Suppressor macrophage treated with lipopolysaccharide for 1 hour (primary cell): ENCODE results near the gene BTBD9.
A peak's percentile ranks its signal among the peaks of the same experiment; 100 is the strongest.
"Not testable (repeated sequence)": the region's sequence is repeated elsewhere in the genome, so short reads cannot be mapped to it uniquely, and the experiment has no call there.

Experiments
- DNase-seq, 3 donors: peaks; one replicate each; pipeline ENCODE4 v3.0.0-alpha.2; 2020 to 2022

Gene BTBD9

DNA sequence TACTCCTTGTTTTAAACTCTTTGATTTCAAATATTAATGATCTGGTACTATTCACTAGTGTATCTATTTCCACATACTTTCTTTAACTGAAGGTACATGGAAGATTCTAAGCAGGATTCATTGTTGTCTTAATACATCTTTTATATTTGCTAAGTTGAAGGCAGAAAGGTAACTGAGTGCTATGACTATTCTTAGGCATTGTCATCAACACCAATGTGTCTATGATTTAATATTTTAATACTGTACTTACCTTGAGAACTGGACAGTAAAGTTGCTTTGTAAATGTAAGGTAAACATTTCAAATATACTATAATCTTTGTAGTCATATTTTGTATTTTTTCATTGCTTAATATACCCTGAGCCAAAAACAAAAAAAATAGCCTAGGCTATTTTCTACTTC lies 8.9 kb upstream of the BTBD9 start:
- no peak for DNase-seq

DNA sequence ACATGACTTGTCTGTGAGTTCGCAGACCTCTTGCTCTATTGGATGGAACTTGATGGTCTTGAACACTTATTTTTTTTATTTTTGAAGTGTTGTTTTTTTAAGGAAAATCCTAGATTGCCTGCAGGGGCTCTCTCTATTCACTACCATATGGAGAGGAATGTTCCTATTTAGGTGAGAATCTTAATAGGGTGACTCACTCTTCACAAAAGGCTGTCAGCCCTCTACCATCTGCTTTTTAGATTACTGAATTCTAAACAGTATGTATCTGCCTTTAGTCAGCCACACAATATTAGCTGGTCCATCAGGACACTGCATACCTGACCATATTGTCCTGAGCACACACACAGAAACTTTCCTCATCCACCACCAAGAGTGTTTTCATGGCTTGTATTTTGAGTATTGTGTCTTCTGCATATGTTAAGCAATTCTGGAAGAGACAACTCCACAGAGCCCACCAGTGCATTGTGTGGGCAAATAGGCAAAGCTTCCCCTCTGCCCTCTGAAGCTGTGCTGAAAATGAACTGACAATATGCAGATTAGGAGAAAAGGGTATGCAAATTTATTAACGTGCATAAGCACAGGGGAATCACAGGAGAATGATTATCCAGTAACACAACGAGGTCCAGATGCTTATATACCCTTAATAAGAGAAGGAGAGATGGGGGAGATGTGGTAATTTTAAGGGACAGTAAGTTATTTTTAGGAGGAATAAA lies 6.6 kb upstream of the BTBD9 start:
- DNase-seq: no peak

GRCh38 chr6:38644951-38645350 lies 5.2 kb upstream of the BTBD9 start:
- no peak for DNase-seq

- DNase-seq: peak in 1 of 3 donors; percentile 5
Observed at GRCh38 chr6:38640216-38640909, 634 bp upstream of the BTBD9 start.

DNA sequence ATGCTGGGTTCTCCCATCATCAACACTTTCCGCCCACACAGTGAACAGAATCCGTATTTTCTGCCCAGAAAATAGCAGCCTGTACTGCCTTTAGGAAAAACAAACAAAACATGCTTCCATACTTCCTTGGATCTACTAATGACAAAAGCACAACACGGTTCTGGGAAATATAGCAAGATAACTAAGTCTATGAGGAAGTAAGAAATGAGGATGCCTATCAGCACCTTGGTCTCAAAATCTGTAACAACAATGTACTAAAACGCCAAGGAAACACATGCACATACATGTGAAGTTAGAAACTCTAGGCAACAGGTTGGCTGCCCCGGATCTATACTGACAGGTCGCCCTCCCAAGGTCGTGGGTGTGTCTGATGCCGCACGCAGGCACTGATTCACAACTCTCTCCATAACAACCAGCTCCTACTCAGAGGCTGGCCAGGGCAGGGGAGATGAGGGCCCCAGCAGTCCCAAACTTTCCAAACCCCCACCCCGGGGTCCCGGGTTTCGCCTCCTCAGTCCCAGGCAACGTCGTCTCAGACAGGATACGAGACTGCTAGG lies 710 bp downstream of the BTBD9 start:
- DNase-seq: peak; percentile 35 to 46 (median 39)

GRCh38 chr6:38637756-38638155 lies 2.0 kb downstream of the BTBD9 start:
- no peak for DNase-seq

DNA sequence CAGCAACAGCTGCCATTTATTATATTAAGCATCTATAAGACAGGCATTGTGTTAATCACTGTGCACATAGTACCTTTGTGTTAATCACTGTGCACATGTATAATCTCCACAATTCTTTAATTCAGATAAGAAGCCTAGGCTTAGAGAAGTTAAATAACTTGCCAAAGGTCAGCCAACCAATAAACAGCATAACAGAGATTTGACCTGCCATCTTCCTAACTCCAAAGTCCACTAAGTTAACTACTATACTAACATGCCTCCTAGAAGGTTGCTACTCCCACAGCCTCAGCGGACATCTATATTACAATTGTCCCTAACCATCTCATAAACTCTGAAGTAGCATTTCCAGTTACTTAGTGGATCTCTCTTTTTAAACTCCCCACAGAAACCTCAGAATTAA lies 3.7 kb downstream of the BTBD9 start:
- no peak for DNase-seq

DNA sequence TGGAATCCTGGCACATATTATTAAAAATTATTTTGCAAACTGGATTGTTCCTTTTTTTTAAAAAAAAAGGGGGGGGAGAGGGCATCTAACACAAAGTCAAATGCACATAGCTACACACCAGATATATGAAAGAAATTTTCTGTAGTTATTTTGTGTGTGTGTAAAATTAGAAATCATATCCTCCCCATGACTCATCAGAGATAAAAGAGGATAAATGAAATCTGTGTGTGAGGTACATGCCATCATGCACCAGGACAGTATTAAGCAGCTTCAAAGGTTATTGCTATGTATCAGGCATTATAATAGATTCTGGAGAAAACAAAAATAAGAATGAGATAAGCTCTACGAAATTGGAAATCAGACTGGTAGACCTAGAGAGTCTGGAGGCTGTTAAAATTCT lies 5.2 kb downstream of the BTBD9 start:
- DNase-seq: no peak

GRCh38 chr6:38632490-38632889 lies 7.2 kb downstream of the BTBD9 start:
- no peak for DNase-seq

GRCh38 chr6:38631186-38631783 lies 8.4 kb downstream of the BTBD9 start:
- no peak for DNase-seq

DNA sequence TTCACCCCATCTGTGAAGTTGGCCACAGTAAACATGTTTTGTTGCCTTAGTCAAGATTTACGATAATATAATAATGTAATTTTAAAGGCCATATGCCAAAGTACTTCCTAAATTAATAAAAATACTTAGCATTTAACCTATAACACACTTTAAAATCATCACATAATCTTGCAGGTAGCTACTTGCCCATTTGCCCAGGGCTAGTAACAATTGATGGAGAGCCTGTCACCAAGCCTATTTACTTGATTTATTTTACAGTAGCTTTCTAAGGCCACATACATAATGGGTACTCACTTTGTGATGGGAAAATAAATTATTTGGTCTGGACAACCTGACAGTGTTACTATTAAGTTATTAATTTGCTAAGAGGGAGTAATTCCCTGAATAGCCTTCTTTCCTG lies 14.5 kb downstream of the BTBD9 start:
- no peak for DNase-seq

- not testable (repeated sequence) for DNase-seq
Observed at GRCh38 chr6:38619342-38619741, 20.4 kb downstream of the BTBD9 start.

DNA sequence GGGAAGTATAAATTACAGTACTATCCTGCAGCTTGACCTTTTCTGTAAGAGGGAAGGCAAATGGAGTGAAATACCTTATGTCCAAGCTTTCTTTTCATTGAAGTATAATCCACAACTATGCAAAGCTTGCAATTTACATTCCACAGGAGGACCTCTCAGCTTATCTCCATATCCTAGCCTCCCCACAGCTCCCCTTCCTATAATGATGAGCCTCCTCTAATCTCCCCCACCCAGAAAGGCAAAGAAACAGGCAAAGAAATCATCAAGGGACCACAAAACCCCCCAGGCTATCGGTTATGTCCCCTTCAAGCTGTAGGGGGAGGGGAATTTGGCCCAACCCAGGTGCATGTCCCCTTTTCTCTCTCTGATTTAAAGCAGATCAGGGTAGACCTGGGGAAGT lies 21.4 kb downstream of the BTBD9 start:
- DNase-seq: not testable (repeated sequence)

DNA sequence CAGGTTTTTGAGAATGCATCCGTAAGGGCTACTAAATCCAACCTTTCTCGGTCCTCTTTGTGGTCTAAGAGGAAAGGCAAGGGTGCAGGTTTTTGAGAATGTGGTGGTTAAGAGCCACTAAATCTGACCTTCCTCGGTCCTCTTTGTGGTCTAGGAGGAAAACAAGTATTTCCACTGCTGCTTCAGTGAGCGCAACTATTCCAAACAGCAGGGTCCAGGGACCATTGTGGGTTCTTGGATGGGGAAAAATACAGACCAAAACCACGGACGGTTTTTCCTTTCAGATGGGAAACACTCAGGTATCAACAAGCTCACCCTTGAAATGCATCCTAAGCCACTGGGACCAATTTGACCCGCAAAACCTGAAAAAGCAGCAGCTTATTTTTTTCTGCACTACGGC lies 21.9 kb downstream of the BTBD9 start:
- no peak for DNase-seq

DNA sequence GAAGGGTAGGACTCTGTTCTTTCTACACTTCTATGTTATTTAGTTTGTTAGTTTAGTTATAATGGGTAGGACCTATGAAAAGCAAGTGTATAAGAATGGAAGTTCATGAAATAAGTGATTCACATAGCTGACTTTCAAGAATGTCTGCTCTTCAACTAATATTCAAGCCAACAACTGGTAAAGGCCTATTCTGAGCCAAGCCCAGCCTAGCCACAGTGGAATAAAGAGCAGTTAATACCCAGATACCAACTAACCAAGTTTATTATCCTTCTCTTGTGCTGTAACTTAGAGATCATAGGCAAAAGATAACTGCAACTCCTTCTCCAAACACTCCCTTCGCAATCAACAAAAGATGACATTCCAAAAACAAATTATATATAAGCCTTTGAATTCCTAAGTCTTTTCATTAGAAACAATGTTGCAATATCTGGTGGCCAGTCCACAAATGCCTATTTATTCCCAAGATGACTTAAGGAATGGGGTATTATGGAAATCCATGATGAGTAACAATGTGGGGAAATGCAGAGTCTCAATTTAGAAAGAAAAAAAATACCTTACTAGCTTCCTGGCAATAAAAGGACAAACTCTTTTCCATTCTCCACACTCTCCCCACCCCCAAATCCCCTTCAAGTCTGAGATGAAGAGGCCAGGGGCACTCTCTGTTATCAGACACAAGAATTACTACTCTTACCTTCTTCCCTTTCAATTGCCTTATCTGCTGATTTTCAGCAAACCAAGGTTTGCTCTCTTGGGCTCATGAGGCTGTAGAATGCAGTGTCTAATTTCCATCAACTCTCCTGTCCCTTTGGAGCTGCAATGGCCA lies 27.4 kb downstream of the BTBD9 start:
- no peak for DNase-seq

GRCh38 chr6:38610050-38610625 lies 29.6 kb downstream of the BTBD9 start:
- DNase-seq: no peak

DNA sequence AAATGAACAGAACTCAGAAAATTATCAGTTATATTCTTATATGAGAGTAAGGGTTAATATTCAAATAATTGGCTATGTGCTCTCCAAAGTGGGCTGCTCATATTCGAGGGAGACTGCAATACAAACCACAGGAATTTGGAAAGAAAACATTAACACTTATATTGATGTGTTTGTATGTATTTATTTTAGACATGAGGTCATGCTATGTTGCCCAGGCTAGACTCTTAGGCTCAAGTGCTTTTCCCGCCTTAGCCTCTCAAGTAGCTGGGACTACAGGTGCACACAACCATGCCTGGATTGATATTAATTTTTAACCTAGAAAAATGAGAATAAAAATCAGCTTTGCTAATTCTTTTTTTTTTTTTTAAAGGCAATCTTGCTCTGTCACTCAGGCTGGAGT lies 35.0 kb downstream of the BTBD9 start:
- no peak for DNase-seq

DNA sequence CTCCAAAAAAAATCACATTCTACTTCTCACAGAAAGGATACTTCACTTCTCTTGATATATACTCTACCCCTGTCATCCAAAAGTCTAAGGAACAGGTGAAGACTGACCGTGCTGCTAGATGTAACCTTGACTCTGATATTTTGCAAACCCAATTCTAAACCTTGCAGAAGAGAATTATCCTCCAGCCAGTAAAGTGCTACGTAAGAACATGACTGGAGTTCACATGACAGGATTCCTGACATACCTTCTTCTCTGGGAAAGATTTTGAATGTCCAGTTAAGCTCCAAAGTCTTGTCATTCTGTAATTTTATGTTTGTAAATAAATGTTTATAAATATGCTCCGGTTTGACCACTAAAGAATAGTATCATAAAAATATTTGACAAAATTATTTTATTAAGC lies 35.8 kb downstream of the BTBD9 start:
- DNase-seq: no peak

DNA sequence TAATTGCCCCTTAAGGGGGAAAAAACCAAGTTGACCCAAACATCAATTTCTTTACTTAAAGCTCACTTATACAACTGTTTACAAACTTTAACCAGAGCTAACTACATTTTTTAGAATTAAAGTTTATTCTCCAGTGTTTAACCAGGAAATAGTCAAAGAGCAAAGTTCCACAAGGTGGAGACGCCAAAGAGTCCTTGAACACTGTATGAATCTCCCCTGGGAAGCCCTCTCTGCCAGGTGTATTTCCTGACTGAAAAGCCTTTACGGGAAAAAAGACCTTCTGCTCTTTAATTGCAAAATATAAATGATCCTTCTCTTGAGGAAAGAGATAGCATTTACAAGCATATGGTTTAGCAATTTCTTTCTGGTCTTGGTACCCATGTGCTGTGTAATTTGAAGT lies 36.2 kb downstream of the BTBD9 start:
- no peak for DNase-seq

DNA sequence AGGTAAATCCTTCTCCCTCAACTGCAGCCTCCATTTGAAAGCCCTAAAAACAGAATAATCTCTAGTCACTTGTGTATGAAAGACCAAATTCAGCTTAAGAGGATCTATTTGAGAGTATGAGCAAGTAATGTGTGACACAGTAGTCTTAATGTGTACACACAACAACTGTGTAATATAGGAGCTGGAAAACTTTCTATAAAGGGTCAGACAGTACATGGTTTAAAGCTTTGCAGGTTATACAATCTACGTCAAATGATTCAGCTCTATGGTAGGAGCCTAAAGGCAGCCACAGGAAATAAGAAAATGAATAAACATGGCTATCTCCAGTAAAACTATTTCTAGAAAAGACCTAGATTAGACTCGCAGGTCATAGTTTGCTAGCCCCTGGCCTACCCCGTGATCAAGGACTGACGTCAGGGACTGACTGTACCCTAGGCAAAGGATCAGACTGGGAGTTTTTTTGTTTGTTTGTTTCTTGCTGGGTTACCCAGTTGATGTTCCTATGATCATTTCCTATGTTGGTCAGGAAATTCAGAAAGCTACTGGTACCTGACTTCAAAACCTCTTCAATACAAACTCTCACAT lies 39.7 kb downstream of the BTBD9 start:
- no peak for DNase-seq

DNA sequence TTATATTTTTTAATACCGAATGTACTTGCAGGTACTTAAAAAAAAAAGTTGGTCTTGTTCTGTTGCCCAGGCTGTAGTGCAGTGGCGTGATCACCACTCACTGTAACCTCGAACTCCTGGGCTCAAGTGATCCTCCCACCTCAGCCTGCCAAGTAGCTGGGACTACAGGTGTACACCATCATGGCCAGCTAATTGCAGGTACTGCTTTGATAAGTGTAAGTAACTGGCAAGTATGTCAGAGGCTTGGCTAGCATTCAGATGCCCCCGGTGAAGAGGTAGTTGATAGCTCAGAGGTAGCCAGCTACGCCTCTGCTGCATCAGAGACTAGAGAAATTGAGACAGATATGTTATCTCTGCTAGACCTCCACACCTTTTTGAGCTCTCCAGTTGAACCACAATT lies 40.5 kb downstream of the BTBD9 start:
- no peak for DNase-seq

DNA sequence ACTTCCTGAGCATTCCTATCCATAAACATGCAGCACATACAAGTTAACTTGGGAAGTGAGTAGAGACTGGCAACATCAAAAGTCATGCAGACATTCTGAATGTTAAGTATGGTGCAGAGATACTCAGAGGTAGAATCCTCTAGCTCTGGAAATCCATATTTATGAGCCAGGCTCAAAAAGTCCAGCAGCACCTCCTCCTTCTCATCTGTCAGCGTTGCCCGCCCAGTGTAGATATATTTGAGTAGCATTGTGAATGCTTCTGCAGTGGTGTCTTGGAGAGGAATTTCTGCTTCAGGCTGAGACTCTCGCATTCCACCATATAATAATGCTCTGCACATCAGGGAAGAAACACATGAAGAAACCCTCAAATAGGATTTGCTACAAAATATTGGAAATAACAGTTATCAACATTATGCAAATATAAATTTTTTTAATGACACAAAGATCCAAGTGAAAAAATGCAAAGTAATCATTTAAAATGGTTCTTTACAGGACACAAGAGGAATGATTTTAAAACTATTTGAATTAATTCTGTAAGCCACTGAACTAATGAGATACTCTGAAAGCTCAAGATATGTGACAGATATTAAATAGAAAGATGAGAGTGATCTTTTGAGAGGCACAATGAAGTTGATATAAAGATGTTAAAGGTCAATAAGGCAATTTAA lies 45.6 kb downstream of the BTBD9 start:
- DNase-seq: no peak
